BE2C (cell line): Measurements from ENCODE around the gene TRAF2.

Source experiments
- DNase-seq: peaks from one replicate; pipeline ENCODE4 v3.0.0-alpha.2; 2020
- H3K27me3 ChIP-seq: fragments of 250-450 bp; sonication (Bioruptor Pico); 2 replicates; pipeline ENCODE4 v1.5.1; 2020; ENCODE audit warnings: mild to moderate bottlenecking
- H3K36me3 ChIP-seq: fragments of 250-450 bp; sonication (Bioruptor Pico); 2 replicates; pipeline ENCODE4 v1.5.1; 2020; ENCODE audit warnings: mild to moderate bottlenecking
- H3K4me1 ChIP-seq: fragments of 250-450 bp; sonication (Bioruptor Pico); 2 replicates; pipeline ENCODE4 v1.5.1; 2020
- H3K4me3 ChIP-seq: 2 replicates; pipeline ENCODE4 v1.5.1; 2011; ENCODE audit warnings: low read depth, low read length
- H3K9me3 ChIP-seq: fragments of 250-450 bp; sonication (Bioruptor Pico); 2 replicates; pipeline ENCODE4 v1.5.1; 2020
- CTCF ChIP-seq: IDR thresholded peaks from 2 replicates; pipeline ENCODE4 v1.5.1; 2012; ENCODE audit warnings: mild to moderate bottlenecking, low read depth, low read length

TRAF2 gene

GRCh38 chr9:136952876-136953770 is 66.8 kb downstream of the TRAF2 start:
- Histone ChIP-seq H3K27me3 (no peaks in the 10 kb centered on the region), H3K36me3 (no peaks in the 10 kb centered on the region), H3K9me3 (no peaks in the 10 kb centered on the region), H3K4me3 (no peak overlapping the region), H3K4me1 (peaks cover 10% of the 10 kb centered on the region)
- TF ChIP-seq CTCF = no peak
- DNase-seq = no peak

GRCh38 chr9:136953771-136954269 is 67.5 kb downstream of the TRAF2 start:
- DNase-seq = no peak
- Histone ChIP-seq H3K9me3 (no peaks in the 10 kb centered on the region), H3K36me3 (no peaks in the 10 kb centered on the region), H3K4me1 (peaks cover 10% of the 10 kb centered on the region), H3K27me3 (no peaks in the 10 kb centered on the region), H3K4me3 (no peak overlapping the region)
- no peak for TF ChIP-seq CTCF

- no peak for TF ChIP-seq CTCF
- H3K36me3 ChIP-seq = no peaks in the 10 kb centered on the region
- H3K4me1 ChIP-seq = peaks cover 10% of the 10 kb centered on the region
- H3K4me3 ChIP-seq = no peak overlapping the region
- no peaks in the 10 kb centered on the region for H3K9me3 ChIP-seq
- no peak for DNase-seq
- H3K27me3 ChIP-seq = no peaks in the 10 kb centered on the region
These were observed 68.2 kb downstream of the TRAF2 start for GRCh38 chr9:136954270-136955083.

- Histone ChIP-seq H3K9me3 (no peaks in the 10 kb centered on the region), H3K4me1 (peaks cover 9% of the 10 kb centered on the region), H3K4me3 (no peak overlapping the region), H3K27me3 (no peaks in the 10 kb centered on the region), H3K36me3 (no peaks in the 10 kb centered on the region)
- no peak for DNase-seq
- TF ChIP-seq CTCF = no peak
These were observed 69.1 kb downstream of the TRAF2 start for GRCh38 chr9:136955202-136955942.

- no peak for TF ChIP-seq CTCF
- Histone ChIP-seq H3K9me3 (no peaks in the 10 kb centered on the region), H3K4me1 (peaks cover 5% of the 10 kb centered on the region; the same call in 1 of the 2 replicates), H3K4me3 (no peak overlapping the region), H3K36me3 (no peaks in the 10 kb centered on the region), H3K27me3 (no peaks in the 10 kb centered on the region)
- DNase-seq = no peak
These were observed 69.6 kb downstream of the TRAF2 start for GRCh38 chr9:136955943-136956335.
